RWPE1 (cell line): ENCODE results near the gene RPA1.
"Not testable (repeated sequence)": the region's sequence is repeated elsewhere in the genome, so short reads cannot be mapped to it uniquely, and the experiment has no call there.

Source experiments
- CTCF ChIA-PET: fragments of 350-600 bp; sonication (Branson Sonifier 250); formaldehyde crosslinking; extraction: SDS; loops from one replicate; lab custom pipeline; 2021; lab: Yijun Ruan, JAX
- POLR2A ChIA-PET: fragments of 400-600 bp; formaldehyde crosslinking; extraction: SDS; loops from one replicate; lab custom pipeline; 2020; ENCODE audit warnings: antibody characterized with exemption; ENCODE audit not compliant: low non-redundant PET; lab: Yijun Ruan, JAX
- DNase-seq: peaks from one replicate; pipeline ENCODE4 v3.0.0; 2012; ENCODE audit warnings: low spot score
- H3K27ac ChIP-seq: fragments of 450-650 bp; 2 replicates; pipeline ENCODE4 v1.5.1; 2017
- CTCF ChIP-seq: fragments of 450-650 bp; conservative IDR thresholded peaks from 2 replicates; pipeline ENCODE4 v1.5.1; 2017; ENCODE audit warnings: low read depth, mild to moderate bottlenecking

The RPA1 gene

GRCh38 chr17:1839516-1839915 lies 9.7 kb downstream of the RPA1 start:
- no peak overlapping the region for H3K27ac ChIP-seq
- POLR2A ChIA-PET, result interaction anchor here (0.6 to 0.7 kb wide), 3 partner anchors 8 to 177 kb away, joined by 4 to 6 read pairs (median 5); no protein-coding TSS in a partner anchor
- CTCF ChIA-PET, result no interaction called here
- TF ChIP-seq CTCF, result no peak
- DNase-seq, result no peak

- DNase-seq, result no peak
- POLR2A ChIA-PET, result no interaction called here
- TF ChIP-seq CTCF, result no peak
- no peak overlapping the region for H3K27ac ChIP-seq
- CTCF ChIA-PET, result interaction anchor here (1.2 kb wide), 1 partner anchor 112 kb away, joined by 3 read pairs; no protein-coding TSS in a partner anchor
Observed at GRCh38 chr17:1843947-1844346, 14.1 kb downstream of the RPA1 start.

- ChIA-PET POLR2A (interaction anchor here (0.6 kb wide), 1 partner anchor 8 kb away, joined by 4 read pairs; no protein-coding TSS in a partner anchor), CTCF (no interaction called here)
- no peak for DNase-seq
- H3K27ac ChIP-seq, result no peak overlapping the region
- no peak for TF ChIP-seq CTCF
Observed at GRCh38 chr17:1847191-1847590, 17.4 kb downstream of the RPA1 start.

- ChIA-PET POLR2A (no interaction called here), CTCF (no interaction called here)
- DNase-seq, result no peak
- H3K27ac ChIP-seq, result no peak overlapping the region
- no peak for TF ChIP-seq CTCF
Observed at GRCh38 chr17:1852327-1852726, 22.5 kb downstream of the RPA1 start.

GRCh38 chr17:1853698-1854097 lies 23.9 kb downstream of the RPA1 start:
- no peak overlapping the region for H3K27ac ChIP-seq
- POLR2A ChIA-PET, result no interaction called here
- CTCF ChIA-PET, result interaction anchor here (0.6 kb wide), 1 partner anchor 499 kb away, joined by 3 read pairs; no protein-coding TSS in a partner anchor
- TF ChIP-seq CTCF, result no peak
- no peak for DNase-seq

GRCh38 chr17:1856462-1856861 lies 26.7 kb downstream of the RPA1 start:
- CTCF ChIA-PET, result interaction anchor here (0.5 to 0.6 kb wide), 3 partner anchors 10 to 606 kb away, joined by 3 to 5 read pairs (median 3); no protein-coding TSS in a partner anchor
- POLR2A ChIA-PET, result interaction anchor here (0.6 kb wide), 1 partner anchor 9 kb away, joined by 5 read pairs; no protein-coding TSS in a partner anchor

GRCh38 chr17:1860978-1861377 lies 31.2 kb downstream of the RPA1 start:
- TF ChIP-seq CTCF, result no peak
- ChIA-PET CTCF (interaction anchor here (0.6 to 0.7 kb wide), 2 partner anchors 80 to 287 kb away, joined by 3 to 5 read pairs; no protein-coding TSS in a partner anchor), POLR2A (no interaction called here)
- no peak for DNase-seq
- no peak overlapping the region for H3K27ac ChIP-seq

More at GRCh38 chr17:1856462-1856861, 26.7 kb downstream of the RPA1 start:
- not testable (repeated sequence) for H3K27ac ChIP-seq, DNase-seq
